ENCODE data around the gene YWHAH.

DNA sequence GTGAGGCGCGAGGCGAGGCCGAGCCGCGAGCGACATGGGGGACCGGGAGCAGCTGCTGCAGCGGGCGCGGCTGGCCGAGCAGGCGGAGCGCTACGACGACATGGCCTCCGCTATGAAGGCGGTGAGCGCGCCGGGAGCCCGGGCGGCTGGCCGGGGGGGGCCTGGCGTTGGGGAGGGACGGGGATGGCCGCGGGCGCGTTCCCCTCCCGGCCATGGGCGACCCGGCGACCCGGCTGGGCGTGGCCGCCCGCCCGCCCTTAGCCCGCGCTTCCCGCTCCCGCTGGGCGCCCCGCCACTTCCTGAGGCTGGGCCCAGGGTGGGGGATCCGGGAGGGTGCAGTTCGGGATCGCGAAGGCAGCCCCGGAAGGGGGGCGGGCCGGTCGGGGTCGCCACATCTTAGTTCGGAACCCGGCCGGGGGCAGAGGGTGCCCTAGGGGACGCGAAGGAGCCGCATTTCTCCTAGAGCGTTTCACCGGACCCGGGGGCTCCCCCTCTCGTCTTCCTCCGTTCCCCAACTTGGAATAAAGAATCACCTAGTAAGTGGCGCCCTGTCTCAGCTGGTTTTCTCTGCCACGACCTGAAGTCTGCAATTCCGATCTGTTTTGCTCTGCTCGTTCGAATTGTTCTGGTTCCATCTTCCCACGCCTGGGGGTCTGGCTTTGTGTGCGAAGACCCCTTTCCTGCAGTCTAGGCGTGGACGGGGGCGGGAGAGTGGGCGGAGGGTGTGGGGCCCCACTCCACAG lies 536 bp downstream of the YWHAH start:
- TF ChIP-seq, protein P1, sequence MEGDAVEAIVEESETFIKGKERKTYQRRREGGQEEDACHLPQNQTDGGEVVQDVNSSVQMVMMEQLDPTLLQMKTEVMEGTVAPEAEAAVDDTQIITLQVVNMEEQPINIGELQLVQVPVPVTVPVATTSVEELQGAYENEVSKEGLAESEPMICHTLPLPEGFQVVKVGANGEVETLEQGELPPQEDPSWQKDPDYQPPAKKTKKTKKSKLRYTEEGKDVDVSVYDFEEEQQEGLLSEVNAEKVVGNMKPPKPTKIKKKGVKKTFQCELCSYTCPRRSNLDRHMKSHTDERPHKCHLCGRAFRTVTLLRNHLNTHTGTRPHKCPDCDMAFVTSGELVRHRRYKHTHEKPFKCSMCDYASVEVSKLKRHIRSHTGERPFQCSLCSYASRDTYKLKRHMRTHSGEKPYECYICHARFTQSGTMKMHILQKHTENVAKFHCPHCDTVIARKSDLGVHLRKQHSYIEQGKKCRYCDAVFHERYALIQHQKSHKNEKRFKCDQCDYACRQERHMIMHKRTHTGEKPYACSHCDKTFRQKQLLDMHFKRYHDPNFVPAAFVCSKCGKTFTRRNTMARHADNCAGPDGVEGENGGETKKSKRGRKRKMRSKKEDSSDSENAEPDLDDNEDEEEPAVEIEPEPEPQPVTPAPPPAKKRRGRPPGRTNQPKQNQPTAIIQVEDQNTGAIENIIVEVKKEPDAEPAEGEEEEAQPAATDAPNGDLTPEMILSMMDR (IDR thresholded peaks at IDR 0.05; ENCODE audit: low read depth, low read length, missing input control): no peak
- TF ChIP-seq, protein P2, sequence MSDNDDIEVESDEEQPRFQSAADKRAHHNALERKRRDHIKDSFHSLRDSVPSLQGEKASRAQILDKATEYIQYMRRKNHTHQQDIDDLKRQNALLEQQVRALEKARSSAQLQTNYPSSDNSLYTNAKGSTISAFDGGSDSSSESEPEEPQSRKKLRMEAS (IDR thresholded peaks at IDR 0.05): no peak
- TF ChIP-seq HNF4G (IDR thresholded peaks at IDR 0.05) (no peak), SP1 (IDR thresholded peaks at IDR 0.05) (no peak), FOXA1 (IDR thresholded peaks at IDR 0.05) (no peak), GABPA (IDR thresholded peaks at IDR 0.05 in 1 of 2, conservative IDR thresholded peaks at IDR 0.05 in 1 of 2) (no peak)
